Loucy (cell line): ENCODE data around the gene HELT.

Source experiments
- EZH2phosphoT487 ChIP-seq: fragments of 200-600 bp; IDR thresholded peaks from 2 replicates; pipeline ENCODE4 v1.6.1; 2018; ENCODE audit warnings: antibody characterized with exemption, mild to moderate bottlenecking, moderate library complexity, borderline replicate concordance
- TF ChIP-seq, protein P1 (sequence below): fragments of 200-600 bp; sonication (generic); conservative IDR thresholded peaks from 2 replicates; pipeline ENCODE4 v1.5.1; 2014; ENCODE audit warnings: mild to moderate bottlenecking, antibody characterized with exemption, low read length

DNA sequence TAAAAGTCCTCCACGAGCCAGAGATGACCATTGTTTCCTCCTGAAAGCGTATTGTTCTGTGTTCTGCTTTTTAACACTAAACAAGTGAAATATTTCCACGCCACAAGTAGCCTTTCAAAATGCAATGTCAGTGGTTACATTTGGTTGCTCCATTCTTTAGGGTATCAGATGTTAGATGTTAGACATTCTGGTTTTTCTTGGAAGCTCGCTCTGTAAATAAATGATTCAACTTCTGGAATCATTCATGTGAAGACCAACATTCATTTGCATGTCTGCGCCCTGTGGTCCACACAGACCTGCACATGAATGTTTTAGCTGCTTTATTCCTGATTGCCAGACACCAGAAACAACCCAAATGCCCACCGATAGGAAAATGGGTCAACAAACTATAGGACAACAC is 38.0 kb upstream of the HELT start:
- TF ChIP-seq, protein P1, sequence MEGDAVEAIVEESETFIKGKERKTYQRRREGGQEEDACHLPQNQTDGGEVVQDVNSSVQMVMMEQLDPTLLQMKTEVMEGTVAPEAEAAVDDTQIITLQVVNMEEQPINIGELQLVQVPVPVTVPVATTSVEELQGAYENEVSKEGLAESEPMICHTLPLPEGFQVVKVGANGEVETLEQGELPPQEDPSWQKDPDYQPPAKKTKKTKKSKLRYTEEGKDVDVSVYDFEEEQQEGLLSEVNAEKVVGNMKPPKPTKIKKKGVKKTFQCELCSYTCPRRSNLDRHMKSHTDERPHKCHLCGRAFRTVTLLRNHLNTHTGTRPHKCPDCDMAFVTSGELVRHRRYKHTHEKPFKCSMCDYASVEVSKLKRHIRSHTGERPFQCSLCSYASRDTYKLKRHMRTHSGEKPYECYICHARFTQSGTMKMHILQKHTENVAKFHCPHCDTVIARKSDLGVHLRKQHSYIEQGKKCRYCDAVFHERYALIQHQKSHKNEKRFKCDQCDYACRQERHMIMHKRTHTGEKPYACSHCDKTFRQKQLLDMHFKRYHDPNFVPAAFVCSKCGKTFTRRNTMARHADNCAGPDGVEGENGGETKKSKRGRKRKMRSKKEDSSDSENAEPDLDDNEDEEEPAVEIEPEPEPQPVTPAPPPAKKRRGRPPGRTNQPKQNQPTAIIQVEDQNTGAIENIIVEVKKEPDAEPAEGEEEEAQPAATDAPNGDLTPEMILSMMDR: no peak
- no peak for TF ChIP-seq EZH2phosphoT487
